Vagina (tissue), 2 donors: Measurements from ENCODE around the gene LRRC70.

Experiments
- POLR2A ChIP-seq, 2 donors: fragments of 450-650 bp; IDR thresholded peaks; one replicate each; pipeline ENCODE4 v1.6.1; 2017; ENCODE audit warnings: antibody characterized with exemption in 2 of 2, mild to moderate bottlenecking in 2 of 2, moderate library complexity in 2 of 2
- TF ChIP-seq, protein P1 (sequence below), 3 experiments: fragments of 450-650 bp in 2 of 3; fragments of 200-600 bp in 1 of 3; sonication (generic) in 1 of 3; IDR thresholded peaks; one replicate each; pipeline ENCODE4 v1.5.1; 2017 to 2019; ENCODE audit warnings: antibody characterized with exemption in 3 of 3, mild to moderate bottlenecking in 2 of 3, moderate library complexity in 2 of 3

DNA sequence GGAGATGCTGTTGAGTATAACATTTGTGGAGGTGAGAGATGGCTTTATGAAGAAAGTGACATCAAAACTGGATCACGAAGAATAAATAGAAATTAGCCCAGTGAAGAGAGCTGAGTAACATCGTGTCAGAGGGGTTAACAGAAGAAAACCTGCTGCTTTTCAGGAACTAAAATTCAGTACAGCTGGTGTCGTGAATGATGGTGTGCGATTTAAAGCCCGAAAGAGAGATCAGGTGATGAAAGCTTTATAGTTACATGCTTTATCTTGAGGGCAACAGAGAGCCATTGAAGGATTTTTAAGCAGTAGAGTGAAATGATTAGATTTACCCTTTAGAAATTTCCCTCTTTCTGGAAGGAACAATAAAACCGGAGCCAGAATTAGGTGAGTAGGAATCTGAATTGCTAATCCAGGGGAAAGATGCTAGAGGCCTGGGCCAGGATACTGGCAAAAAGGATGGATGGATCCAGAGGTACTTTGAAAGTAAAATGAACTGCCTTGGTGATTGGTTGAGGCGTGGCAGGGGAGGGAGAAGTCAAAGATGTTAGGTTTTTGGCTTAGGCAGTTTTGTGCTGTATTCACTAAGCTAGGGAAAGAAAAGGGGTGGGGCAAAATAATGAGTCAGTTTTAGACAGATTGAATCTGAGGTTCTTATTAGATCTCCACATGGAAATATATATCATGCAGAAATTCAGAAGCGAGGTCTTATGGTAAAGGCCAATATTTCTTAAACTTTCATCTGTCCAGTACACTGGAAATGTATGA lies 3.4 kb downstream of the LRRC70 start:
- TF ChIP-seq, protein P1, sequence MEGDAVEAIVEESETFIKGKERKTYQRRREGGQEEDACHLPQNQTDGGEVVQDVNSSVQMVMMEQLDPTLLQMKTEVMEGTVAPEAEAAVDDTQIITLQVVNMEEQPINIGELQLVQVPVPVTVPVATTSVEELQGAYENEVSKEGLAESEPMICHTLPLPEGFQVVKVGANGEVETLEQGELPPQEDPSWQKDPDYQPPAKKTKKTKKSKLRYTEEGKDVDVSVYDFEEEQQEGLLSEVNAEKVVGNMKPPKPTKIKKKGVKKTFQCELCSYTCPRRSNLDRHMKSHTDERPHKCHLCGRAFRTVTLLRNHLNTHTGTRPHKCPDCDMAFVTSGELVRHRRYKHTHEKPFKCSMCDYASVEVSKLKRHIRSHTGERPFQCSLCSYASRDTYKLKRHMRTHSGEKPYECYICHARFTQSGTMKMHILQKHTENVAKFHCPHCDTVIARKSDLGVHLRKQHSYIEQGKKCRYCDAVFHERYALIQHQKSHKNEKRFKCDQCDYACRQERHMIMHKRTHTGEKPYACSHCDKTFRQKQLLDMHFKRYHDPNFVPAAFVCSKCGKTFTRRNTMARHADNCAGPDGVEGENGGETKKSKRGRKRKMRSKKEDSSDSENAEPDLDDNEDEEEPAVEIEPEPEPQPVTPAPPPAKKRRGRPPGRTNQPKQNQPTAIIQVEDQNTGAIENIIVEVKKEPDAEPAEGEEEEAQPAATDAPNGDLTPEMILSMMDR (IDR thresholded peaks at IDR 0.05) = no peak
- no peak for TF ChIP-seq POLR2A (IDR thresholded peaks at IDR 0.05)
